Measurements from ENCODE around the gene FAM193A. TPM values are rescaled to one million over a fixed set of nuclear protein-coding genes. Genes with fewer than 3 reads are reported as not detected.

FAM193A gene
- total RNA-seq, 1 donor from 2014 or later: 28.9 TPM

DNA sequence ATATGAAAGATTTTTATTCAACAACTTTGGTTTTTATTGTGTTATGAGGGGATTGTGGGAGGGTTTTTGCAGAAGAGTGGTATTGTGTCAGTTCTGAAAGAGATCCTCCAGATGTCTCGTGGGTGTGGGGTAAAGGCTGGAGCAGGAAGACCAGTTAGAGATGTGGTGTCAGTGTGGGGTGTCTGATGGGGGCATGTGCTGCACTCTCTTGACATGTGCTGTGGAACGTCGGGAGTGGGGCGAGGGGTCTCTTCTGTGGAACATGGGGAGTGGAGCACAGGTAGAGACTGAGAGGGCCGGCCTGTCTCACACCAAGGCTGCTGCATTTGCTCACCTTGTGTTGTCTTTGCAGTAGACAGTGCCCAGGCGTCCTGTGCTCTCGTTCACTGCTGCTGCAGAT, 37.6 kb downstream of the FAM193A start:
- H3K27me3 ChIP-seq: no peaks in the 10 kb centered on the region
- no peak overlapping the region for H3K4me3 ChIP-seq
- no peak for DNase-seq
- no peak overlapping the region for H3K27ac ChIP-seq
- no peak for ATAC-seq
- no peaks in the 10 kb centered on the region for H3K9me3 ChIP-seq
- no peaks in the 10 kb centered on the region for H3K36me3 ChIP-seq
- TF ChIP-seq CTCF (IDR thresholded peaks at IDR 0.05): no peak
- H3K4me1 ChIP-seq: peaks cover 34% of the 10 kb centered on the region
- intact Hi-C loops (cut with DNase I): no loop called here

DNA sequence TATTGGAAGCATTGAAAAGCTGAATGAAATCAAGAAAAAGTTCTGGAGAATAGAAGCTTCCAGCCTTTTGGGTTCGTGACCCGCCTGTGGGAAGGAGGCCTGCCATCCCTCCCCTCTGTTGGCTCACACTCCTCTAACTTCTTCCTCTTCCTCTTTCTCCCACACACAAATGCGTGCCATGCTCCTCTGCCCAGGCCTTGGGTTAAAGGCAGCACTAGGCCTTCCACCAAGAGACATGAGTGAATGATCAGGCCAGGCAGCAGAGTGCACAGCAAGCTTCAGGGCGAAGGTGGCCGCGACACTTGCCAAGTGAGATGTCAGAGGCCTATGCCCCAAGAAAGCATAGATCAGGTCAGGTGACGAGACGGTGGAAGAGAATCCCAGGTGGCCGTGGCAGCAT, 38.4 kb downstream of the FAM193A start:
- no peak overlapping the region for H3K27ac ChIP-seq
- no peak for TF ChIP-seq CTCF (IDR thresholded peaks at IDR 0.05)
- H3K4me3 ChIP-seq: no peak overlapping the region
- peaks cover 34% of the 10 kb centered on the region for H3K4me1 ChIP-seq
- intact Hi-C loops (cut with DNase I): no loop called here
- H3K9me3 ChIP-seq: no peaks in the 10 kb centered on the region
- ATAC-seq: peak; percentile 92
- no peaks in the 10 kb centered on the region for H3K27me3 ChIP-seq
- H3K36me3 ChIP-seq: no peaks in the 10 kb centered on the region
- no peak for DNase-seq

DNA sequence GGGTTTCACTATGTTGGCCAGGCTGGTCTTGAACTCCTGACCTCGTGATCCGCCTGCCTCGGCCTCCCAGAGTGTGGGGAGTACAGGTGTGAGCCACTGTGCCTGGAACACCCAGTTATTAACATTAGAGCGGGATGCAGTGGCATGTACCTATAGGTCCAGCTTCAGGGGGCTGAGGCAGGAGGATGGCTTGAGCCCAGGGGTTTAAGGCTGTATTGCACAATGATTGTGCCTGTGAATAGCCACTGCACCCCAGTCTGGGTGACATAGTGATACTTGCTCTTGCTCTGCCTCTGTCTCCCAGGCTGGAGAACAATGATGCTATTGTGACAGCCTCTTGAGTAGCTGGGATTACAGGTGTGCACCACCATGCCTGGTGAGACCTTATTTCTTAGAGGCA, 39.8 kb downstream of the FAM193A start:
- Histone ChIP-seq H3K27ac (no peak overlapping the region), H3K4me3 (no peak overlapping the region), H3K36me3 (no peaks in the 10 kb centered on the region), H3K4me1 (peaks cover 21% of the 10 kb centered on the region), H3K9me3 (no peaks in the 10 kb centered on the region), H3K27me3 (no peaks in the 10 kb centered on the region)
- no peak for ATAC-seq
- no peak for DNase-seq
- intact Hi-C loops (cut with DNase I): no loop called here
- TF ChIP-seq CTCF (IDR thresholded peaks at IDR 0.05): no peak

DNA sequence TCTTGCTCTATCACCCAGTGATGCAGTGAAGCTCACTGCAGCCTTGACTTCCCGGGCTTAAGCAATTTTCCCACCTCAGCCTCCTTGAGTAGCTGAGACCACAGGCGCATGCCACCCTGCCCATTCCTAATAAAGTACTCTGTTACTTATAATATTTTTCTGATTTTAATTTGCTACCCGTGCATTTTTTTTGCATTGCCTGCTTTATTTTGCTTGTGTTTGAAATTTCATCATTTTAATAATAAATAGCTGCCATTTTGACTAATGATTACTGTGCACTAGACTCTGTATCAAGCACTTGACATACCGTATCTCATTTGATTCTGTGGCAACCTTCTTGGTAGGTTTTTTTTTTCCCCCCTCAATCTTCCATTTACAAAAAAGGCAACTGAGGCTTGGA, 41.7 kb downstream of the FAM193A start:
- H3K4me1 ChIP-seq: peaks cover 27% of the 10 kb centered on the region
- no peaks in the 10 kb centered on the region for H3K9me3 ChIP-seq
- H3K36me3 ChIP-seq: no peaks in the 10 kb centered on the region
- TF ChIP-seq CTCF (IDR thresholded peaks at IDR 0.05): no peak
- H3K27me3 ChIP-seq: no peaks in the 10 kb centered on the region
- no peak overlapping the region for H3K27ac ChIP-seq
- intact Hi-C loops (cut with DNase I): no loop called here
- ATAC-seq: no peak
- H3K4me3 ChIP-seq: no peak overlapping the region
- no peak for DNase-seq

DNA sequence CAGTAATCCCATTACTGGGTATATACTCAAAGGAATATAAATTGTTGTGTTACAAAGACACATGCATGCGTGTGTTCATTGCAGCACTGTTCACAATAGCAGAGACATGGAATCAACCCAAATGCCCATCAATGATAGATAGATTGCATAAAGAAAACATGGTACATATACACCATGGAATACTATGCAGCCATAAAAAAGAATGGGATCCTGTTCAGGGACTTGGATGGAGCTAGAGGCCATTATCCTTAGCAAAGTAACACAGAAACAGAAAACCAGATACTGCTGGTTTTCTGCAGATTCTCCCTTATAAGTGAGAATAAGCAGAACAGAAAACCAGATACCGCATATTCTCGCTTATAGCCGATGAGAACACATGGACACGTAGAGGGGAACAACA, 43.5 kb downstream of the FAM193A start:
- intact Hi-C loops (cut with DNase I): no loop called here
- H3K27ac ChIP-seq: no peak overlapping the region

More for the DNA sequence above, 43.5 kb downstream of the FAM193A start:
- H3K36me3 ChIP-seq: no peaks in the 10 kb centered on the region
- no peaks in the 10 kb centered on the region for H3K27me3 ChIP-seq
- no peak overlapping the region for H3K4me3 ChIP-seq
- H3K4me1 ChIP-seq: peaks cover 30% of the 10 kb centered on the region
- ATAC-seq: no peak
- TF ChIP-seq CTCF (IDR thresholded peaks at IDR 0.05): no peak
- no peak for DNase-seq
- H3K9me3 ChIP-seq: no peaks in the 10 kb centered on the region

All from upper lobe of right lung (tissue), 1 donor.